Activated CD8-positive, alpha-beta T cell treated with anti-CD3 and anti-CD28 coated beads for 36 hours (primary cell): ENCODE data around the gene RFX3. TPM values are rescaled to one million over a fixed set of nuclear protein-coding genes. Genes with fewer than 3 reads are reported as not detected.

ENCODE experiments used
- ATAC-seq: fragments of 200-7000 bp; cut with Tn5 transposase; one replicate; pipeline ENCODE4 v1.10.0; 2021; ENCODE audit warnings: mild to moderate bottlenecking, moderate library complexity
- CTCF ChIA-PET: fragments of 350-600 bp; sonication (Branson Sonifier 250); formaldehyde crosslinking; loops from one replicate; lab custom pipeline; 2021; ENCODE audit warnings: antibody characterized with exemption; lab: Charles Lee
- POLR2A ChIA-PET: fragments of 350-600 bp; sonication (Branson Sonifier 250); formaldehyde crosslinking; loops from one replicate; lab custom pipeline; 2021; ENCODE audit warnings: antibody characterized with exemption; lab: Charles Lee
- DNase-seq: peaks from one replicate; pipeline ENCODE4 v3.0.0-alpha.2; 2020
- H3K27ac Mint-ChIP-seq: one replicate; pipeline ENCODE4 v1.8.0; 2021; ENCODE audit warnings: mild to moderate bottlenecking, mixed read lengths
- H3K27me3 Mint-ChIP-seq: one replicate; pipeline ENCODE4 v1.8.0; 2021; ENCODE audit warnings: mixed read lengths
- H3K36me3 Mint-ChIP-seq: one replicate; pipeline ENCODE4 v1.8.0; 2021; ENCODE audit warnings: low read depth, mixed read lengths
- H3K4me1 Mint-ChIP-seq: one replicate; pipeline ENCODE4 v1.8.0; 2021; ENCODE audit warnings: low read depth, mixed read lengths
- H3K4me3 Mint-ChIP-seq: one replicate; pipeline ENCODE4 v1.8.0; 2021; ENCODE audit warnings: mild to moderate bottlenecking, moderate library complexity, mixed read lengths
- H3K9me3 Mint-ChIP-seq: one replicate; pipeline ENCODE4 v1.8.0; 2021; ENCODE audit warnings: mixed read lengths
- CTCF ChIP-seq: fragments of 200-600 bp; IDR thresholded peaks from one replicate; pipeline ENCODE4 v1.8.0; 2022; ENCODE audit warnings: antibody characterized with exemption, mild to moderate bottlenecking
- intact Hi-C: fragments of 100-400 bp; cut with micrococcal nuclease; formaldehyde crosslinking; loops from one replicate; pipeline ENCODE4 v1.10.0; 2022
- total RNA-seq, 2 experiments: library from RNA; stranded (reverse); gene quantifications; one replicate each; pipeline ENCODE4 v1.2.3, GENCODE V29; 2021

Gene RFX3
- total RNA-seq, 2 experiments from 2014 or later, result 10.3 to 12.3 TPM

- peaks cover 11% of the 10 kb centered on the region for H3K36me3 Mint-ChIP-seq
- no peak for TF ChIP-seq CTCF
- no peak for ATAC-seq
- no peaks in the 10 kb centered on the region for H3K27me3 Mint-ChIP-seq
- no peak overlapping the region for H3K27ac Mint-ChIP-seq
- H3K9me3 Mint-ChIP-seq, result peaks cover under 1% of the 10 kb centered on the region
- intact Hi-C loops, result no loop called here
- ChIA-PET CTCF (interaction anchor here (0.6 to 1.5 kb wide), 3 partner anchors 10 to 573 kb away, joined by 3 read pairs; no protein-coding TSS in a partner anchor), POLR2A (no interaction called here)
- H3K4me1 Mint-ChIP-seq, result no peaks in the 10 kb centered on the region
- H3K4me3 Mint-ChIP-seq, result no peak overlapping the region
- no peak for DNase-seq
These were observed 93.9 kb downstream of the RFX3 start for GRCh38 chr9:3431890-3432289.

- intact Hi-C loops, result no loop called here
- no peak for ATAC-seq
- peaks cover 13% of the 10 kb centered on the region for H3K36me3 Mint-ChIP-seq
These were observed 105.9 kb downstream of the RFX3 start for GRCh38 chr9:3419893-3420292.

DNA sequence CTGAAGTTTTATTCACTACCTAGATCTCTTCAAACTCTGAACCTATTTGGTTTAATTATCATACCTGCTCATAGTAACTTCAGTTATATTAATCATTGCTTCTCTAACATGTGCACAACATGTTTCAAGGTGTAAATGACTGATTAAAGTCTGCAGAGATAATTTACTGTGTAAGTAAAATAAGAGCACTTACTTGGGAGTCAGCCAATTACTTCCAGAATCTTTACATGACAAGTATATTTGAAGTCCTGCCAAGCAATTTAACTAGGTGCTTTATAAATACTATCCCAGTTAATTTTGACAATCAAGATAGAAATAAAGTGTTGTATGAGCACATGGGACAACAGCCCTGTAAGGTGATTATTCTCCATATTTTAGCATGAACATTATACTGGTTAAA, 109.9 kb downstream of the RFX3 start:
- H3K27me3 Mint-ChIP-seq, result no peaks in the 10 kb centered on the region
- peaks cover 2% of the 10 kb centered on the region for H3K4me1 Mint-ChIP-seq
- no peak for ATAC-seq
- intact Hi-C loops, result no loop called here
- peaks cover 11% of the 10 kb centered on the region for H3K36me3 Mint-ChIP-seq
- no peak for DNase-seq
- no peak for TF ChIP-seq CTCF
- H3K9me3 Mint-ChIP-seq, result no peaks in the 10 kb centered on the region
- no peak overlapping the region for H3K27ac Mint-ChIP-seq
- H3K4me3 Mint-ChIP-seq, result no peak overlapping the region
- POLR2A ChIA-PET, result no interaction called here
- CTCF ChIA-PET, result no interaction called here

More at GRCh38 chr9:3419893-3420292, 105.9 kb downstream of the RFX3 start:
- H3K4me1 Mint-ChIP-seq, result peaks cover 2% of the 10 kb centered on the region
- no peaks in the 10 kb centered on the region for H3K9me3 Mint-ChIP-seq
- no peak overlapping the region for H3K4me3 Mint-ChIP-seq
- H3K27me3 Mint-ChIP-seq, result no peaks in the 10 kb centered on the region
- no peak for TF ChIP-seq CTCF
- no peak overlapping the region for H3K27ac Mint-ChIP-seq
- ChIA-PET CTCF (no interaction called here), POLR2A (no interaction called here)
- DNase-seq, result no peak

- H3K4me3 Mint-ChIP-seq, result no peak overlapping the region
- no peak overlapping the region for H3K27ac Mint-ChIP-seq
These were observed 111.8 kb downstream of the RFX3 start for GRCh38 chr9:3413984-3414383.

DNA sequence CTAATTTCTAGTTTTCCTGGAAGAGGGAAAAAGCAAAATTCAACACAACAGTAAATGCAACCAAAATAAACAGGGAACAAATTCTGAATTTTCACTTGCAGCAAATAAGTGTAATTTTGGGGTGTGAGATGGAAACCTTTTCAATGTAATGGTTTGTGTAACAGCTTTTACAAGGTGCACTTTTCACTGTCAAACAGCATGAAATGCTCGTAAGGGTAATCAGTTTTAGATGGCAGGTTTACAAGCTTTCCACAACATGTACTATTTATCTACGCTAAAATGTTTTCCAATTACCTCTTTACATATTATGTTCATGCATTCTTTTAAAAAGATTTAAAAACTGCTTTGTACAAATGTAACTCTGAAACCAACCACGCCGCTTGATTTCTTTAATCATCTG, 115.3 kb downstream of the RFX3 start:
- no peak overlapping the region for H3K4me3 Mint-ChIP-seq
- TF ChIP-seq CTCF, result no peak
- ATAC-seq, result no peak
- no peaks in the 10 kb centered on the region for H3K9me3 Mint-ChIP-seq
- peaks cover 2% of the 10 kb centered on the region for H3K4me1 Mint-ChIP-seq
- no peak overlapping the region for H3K27ac Mint-ChIP-seq
- H3K36me3 Mint-ChIP-seq, result peaks cover under 1% of the 10 kb centered on the region
- POLR2A ChIA-PET, result no interaction called here
- DNase-seq, result no peak
- CTCF ChIA-PET, result interaction anchor here (1.6 kb wide), 1 partner anchor 31 kb away, joined by 4 read pairs; no protein-coding TSS in a partner anchor
- no peaks in the 10 kb centered on the region for H3K27me3 Mint-ChIP-seq
- intact Hi-C loops, result no loop called here

More at GRCh38 chr9:3413984-3414383, 111.8 kb downstream of the RFX3 start:
- intact Hi-C loops, result no loop called here
- no peak for TF ChIP-seq CTCF
- Mint-ChIP-seq H3K27me3 (no peaks in the 10 kb centered on the region), H3K9me3 (no peaks in the 10 kb centered on the region), H3K36me3 (peaks cover 5% of the 10 kb centered on the region), H3K4me1 (no peaks in the 10 kb centered on the region)
- no peak for DNase-seq
- no peak for ATAC-seq
- ChIA-PET POLR2A (no interaction called here), CTCF (interaction anchor here (2.8 kb wide), 1 partner anchor 27 kb away, joined by 12 read pairs; no protein-coding TSS in a partner anchor)
